MM.1S (cell line): ENCODE data around the gene ADAM19.

Experiments
- DNase-seq: peaks from one replicate; pipeline ENCODE4 v3.0.0-alpha.2; 2015
- H2AFZ ChIP-seq: fragments of 300-600 bp; sonication (generic); 2 replicates; pipeline ENCODE4 v1.6.0; 2016; ENCODE audit warnings: antibody characterized with exemption, low read length
- H3F3A ChIP-seq: fragments of 300-600 bp; sonication (generic); 2 replicates; pipeline ENCODE4 v1.6.1; 2016; ENCODE audit warnings: mild to moderate bottlenecking, antibody characterized with exemption, low read length, moderate library complexity, mixed read lengths; ENCODE audit not compliant: insufficient read depth
- H3K27ac ChIP-seq: fragments of 300-600 bp; sonication (generic); 2 replicates; pipeline ENCODE4 v1.5.1; 2016; ENCODE audit warnings: mild to moderate bottlenecking, low read length
- H3K27me3 ChIP-seq: fragments of 300-600 bp; sonication (generic); replicated peaks from 2 replicates; pipeline ENCODE4 v1.6.0; 2016; ENCODE audit warnings: low read length; ENCODE audit not compliant: insufficient read depth
- H3K36me3 ChIP-seq: fragments of 300-600 bp; sonication (generic); replicated peaks from 2 replicates; pipeline ENCODE4 v1.6.1; 2016; ENCODE audit warnings: mild to moderate bottlenecking, low read length, mixed read lengths; ENCODE audit not compliant: insufficient read depth
- H3K4me1 ChIP-seq: fragments of 300-600 bp; sonication (generic); 2 replicates; pipeline ENCODE4 v1.6.1; 2016; ENCODE audit warnings: low read length, mixed read lengths
- H3K4me2 ChIP-seq: fragments of 300-600 bp; sonication (generic); 2 replicates; pipeline ENCODE4 v1.6.0; 2016; ENCODE audit warnings: low read depth, low read length
- H3K4me3 ChIP-seq: fragments of 300-600 bp; sonication (generic); 2 replicates; pipeline ENCODE4 v1.5.1; 2016; ENCODE audit warnings: low read length, mixed read lengths
- H3K79me2 ChIP-seq: fragments of 300-600 bp; sonication (generic); 2 replicates; pipeline ENCODE4 v1.6.1; 2016; ENCODE audit warnings: mixed run types, low read length, mixed read lengths
- H3K9ac ChIP-seq: fragments of 300-600 bp; sonication (generic); 2 replicates; pipeline ENCODE4 v1.6.1; 2016; ENCODE audit warnings: low read length, mixed read lengths
- H3K9me2 ChIP-seq: fragments of 300-600 bp; sonication (generic); replicated peaks from 2 replicates; pipeline ENCODE4 v1.6.1; 2016; ENCODE audit warnings: mild to moderate bottlenecking, low read length, mixed read lengths; ENCODE audit not compliant: insufficient read depth
- H3K9me3 ChIP-seq: fragments of 300-600 bp; sonication (generic); replicated peaks from 2 replicates; pipeline ENCODE4 v1.6.1; 2016; ENCODE audit warnings: mild to moderate bottlenecking, low read length, mixed read lengths; ENCODE audit not compliant: insufficient read depth
- H4K20me1 ChIP-seq: fragments of 300-600 bp; sonication (generic); 2 replicates; pipeline ENCODE4 v1.6.1; 2016; ENCODE audit warnings: mild to moderate bottlenecking, low read length, moderate library complexity, mixed read lengths; ENCODE audit not compliant: insufficient read depth
- CTCF ChIP-seq: fragments of 300-600 bp; sonication (generic); IDR thresholded peaks from 2 replicates; pipeline ENCODE4 v1.5.1; 2016; ENCODE audit warnings: antibody characterized with exemption, low read length, mixed read lengths
- EZH2 ChIP-seq: fragments of 300-600 bp; sonication (generic); optimal IDR thresholded peaks from 2 replicates; pipeline ENCODE3; 2017; ENCODE audit warnings: low read depth, mild to moderate bottlenecking, antibody characterized with exemption, low read length, mixed read lengths
- EZH2phosphoT487 ChIP-seq: fragments of 300-600 bp; sonication (generic); IDR thresholded peaks from 2 replicates; pipeline ENCODE4 v1.6.1; 2018; ENCODE audit warnings: antibody characterized with exemption, low read length

Gene ADAM19

DNA sequence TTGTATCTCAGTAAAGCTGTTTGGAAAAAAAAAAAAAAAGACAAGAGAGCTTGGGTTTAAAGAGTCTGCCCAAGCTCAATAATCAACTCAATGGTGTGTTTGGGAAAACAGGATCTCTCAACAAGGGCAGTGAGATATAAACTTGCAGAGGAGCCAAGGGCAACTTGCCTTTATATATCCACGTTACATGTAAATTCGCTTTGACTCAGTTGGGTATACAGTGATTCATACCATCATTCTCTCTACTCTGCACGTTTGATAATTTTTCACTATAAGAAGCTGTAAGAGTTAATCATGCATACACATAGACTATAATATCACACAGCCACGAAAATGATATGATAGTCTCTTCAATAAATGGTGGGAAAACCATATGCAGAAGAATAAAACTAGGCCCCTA, 24.9 kb downstream of the ADAM19 start:
- no peaks in the 10 kb centered on the region for H3K9me3 ChIP-seq
- H3K9ac ChIP-seq: no peak overlapping the region
- H3F3A ChIP-seq: no peaks in the 10 kb centered on the region
- H2AFZ ChIP-seq: no peak overlapping the region
- DNase-seq: no peak
- H3K27ac ChIP-seq: no peak overlapping the region
- no peak overlapping the region for H3K4me2 ChIP-seq
- H3K4me1 ChIP-seq: peaks cover 16% of the 10 kb centered on the region
- no peaks in the 10 kb centered on the region for H3K79me2 ChIP-seq
- no peaks in the 10 kb centered on the region for H3K9me2 ChIP-seq
- H3K36me3 ChIP-seq: no peaks in the 10 kb centered on the region
- H4K20me1 ChIP-seq: no peaks in the 10 kb centered on the region
- TF ChIP-seq EZH2phosphoT487 (no peak), CTCF (no peak), EZH2 (no peak)
- no peak overlapping the region for H3K4me3 ChIP-seq
- no peaks in the 10 kb centered on the region for H3K27me3 ChIP-seq

DNA sequence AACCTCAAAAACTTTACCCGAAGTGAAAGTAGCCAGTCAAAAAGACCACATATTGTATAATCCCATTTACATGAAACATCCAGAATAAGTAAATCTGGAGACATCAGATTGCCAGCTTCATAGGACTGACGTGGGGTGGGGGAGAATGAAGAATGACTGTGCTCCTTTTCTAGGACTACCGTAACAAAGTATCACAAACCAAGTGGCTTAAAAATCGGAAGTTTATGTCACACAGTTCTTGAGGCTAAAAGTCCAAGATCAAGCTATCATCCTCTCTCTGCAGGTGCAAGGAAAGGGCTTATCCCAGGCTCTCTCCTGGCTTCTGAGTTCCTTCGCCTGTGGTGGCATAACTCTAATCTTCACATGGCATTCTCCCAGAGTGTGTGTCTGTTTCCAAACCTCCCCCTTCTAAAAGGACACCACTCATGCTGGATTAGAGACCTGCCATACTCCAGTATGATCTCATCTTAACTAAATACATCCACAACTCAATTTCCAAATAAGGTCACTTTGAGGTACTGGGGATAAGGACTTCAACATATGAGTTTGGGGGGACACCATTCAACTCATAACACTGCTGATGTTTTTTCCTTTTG, 25.5 kb downstream of the ADAM19 start:
- Histone ChIP-seq H3K4me1 (peaks cover 17% of the 10 kb centered on the region), H3K27ac (no peak overlapping the region), H3K9ac (no peak overlapping the region), H3F3A (no peaks in the 10 kb centered on the region), H3K9me3 (no peaks in the 10 kb centered on the region), H2AFZ (no peak overlapping the region), H3K4me3 (no peak overlapping the region), H3K36me3 (no peaks in the 10 kb centered on the region), H4K20me1 (no peaks in the 10 kb centered on the region), H3K27me3 (no peaks in the 10 kb centered on the region), H3K9me2 (no peaks in the 10 kb centered on the region), H3K4me2 (no peak overlapping the region), H3K79me2 (no peaks in the 10 kb centered on the region)
- TF ChIP-seq EZH2phosphoT487: no peak
- TF ChIP-seq CTCF: no peak
- no peak for DNase-seq

DNA sequence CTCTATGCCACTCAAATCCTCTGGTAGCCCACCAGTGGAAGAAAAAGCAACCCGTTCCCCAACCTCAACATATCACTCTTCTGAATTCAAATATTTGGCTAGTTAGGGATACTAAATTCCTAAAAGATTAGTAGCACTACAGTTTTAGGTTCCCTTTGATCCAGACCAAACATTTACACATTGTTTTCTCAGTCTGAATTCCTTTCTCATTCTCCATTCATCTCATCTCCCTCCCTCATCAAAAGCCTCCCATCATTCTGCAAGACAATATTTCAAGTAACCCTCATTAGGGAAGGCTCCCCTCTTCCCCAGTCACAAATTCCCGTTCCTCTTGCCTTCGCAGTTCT, 26.3 kb downstream of the ADAM19 start:
- Histone ChIP-seq H3K9me2 (no peaks in the 10 kb centered on the region), H3K36me3 (no peaks in the 10 kb centered on the region), H4K20me1 (no peaks in the 10 kb centered on the region), H3F3A (no peaks in the 10 kb centered on the region), H3K4me3 (no peak overlapping the region), H3K9me3 (no peaks in the 10 kb centered on the region), H3K4me1 (peaks cover 17% of the 10 kb centered on the region), H3K27me3 (no peaks in the 10 kb centered on the region), H3K4me2 (no peak overlapping the region), H3K27ac (no peak overlapping the region), H2AFZ (no peak overlapping the region), H3K9ac (no peak overlapping the region), H3K79me2 (no peaks in the 10 kb centered on the region)
- no peak for TF ChIP-seq CTCF
- no peak for TF ChIP-seq EZH2
- no peak for TF ChIP-seq EZH2phosphoT487
- DNase-seq: no peak
